ENCODE results near the gene DPP10.

The DPP10 gene

GRCh38 chr2:114699423-114699944 lies 257.0 kb downstream of the DPP10 start:
- no peak overlapping the region for H3K4me2 ChIP-seq (ENCODE audit: low read length)
- H3K36me3 ChIP-seq (ENCODE audit: control insufficient read depth in 1 of 2, insufficient read depth in 2 of 2, low read length in 2 of 2) = no peaks in the 10 kb centered on the region
- H3K9ac ChIP-seq (ENCODE audit: low read length) = no peak overlapping the region
- no peak overlapping the region for H2AK5ac ChIP-seq (ENCODE audit: low read length)
- no peak overlapping the region for H3K23ac ChIP-seq (ENCODE audit: low read length)
- H2AFZ ChIP-seq (ENCODE audit: insufficient read depth, low read length, poor library complexity) = no peak overlapping the region
- WGBS (ENCODE audit: extremely low coverage, insufficient coverage, insufficient read length) = no CpG with 5 or more reads among the region's 2 CpGs
- no peak overlapping the region for H3K14ac ChIP-seq (ENCODE audit: low read length)
- H3K4me1 ChIP-seq (ENCODE audit: control insufficient read depth in 1 of 2, insufficient read depth in 2 of 2, low read length in 2 of 2) = no peaks in the 10 kb centered on the region
- no peaks in the 10 kb centered on the region for H3K27me3 ChIP-seq (ENCODE audit: insufficient read depth, low read length)
- H3K4ac ChIP-seq (ENCODE audit: low read depth, low read length) = no peak overlapping the region
- H3K18ac ChIP-seq (ENCODE audit: low read length) = no peak overlapping the region
- H4K8ac ChIP-seq (ENCODE audit: low read depth, low read length) = no peak overlapping the region
- no peak overlapping the region for H4K91ac ChIP-seq (ENCODE audit: low read depth, low read length)
- DNase-seq = no peak
- H3K79me2 ChIP-seq (ENCODE audit: control insufficient read depth, insufficient read depth, low read length, poor library complexity) = no peaks in the 10 kb centered on the region
- H4K12ac ChIP-seq (ENCODE audit: low read depth, low read length) = no peak overlapping the region
- H2BK12ac ChIP-seq (ENCODE audit: low read length) = no peak overlapping the region
- no peak overlapping the region for H3K27ac ChIP-seq (ENCODE audit: low read depth, low read length)
- no peaks in the 10 kb centered on the region for H3K79me1 ChIP-seq (ENCODE audit: low read length)
- H2BK120ac ChIP-seq (ENCODE audit: insufficient read depth, low read length, poor library complexity) = no peak overlapping the region
- H3K4me3 ChIP-seq (ENCODE audit: low read depth, low read length) = no peak overlapping the region
- no peak overlapping the region for H2BK5ac ChIP-seq (ENCODE audit: low read depth, low read length, poor library complexity)
- H3K9me3 ChIP-seq (ENCODE audit: insufficient read depth, low read depth, low read length) = no peaks in the 10 kb centered on the region

DNA sequence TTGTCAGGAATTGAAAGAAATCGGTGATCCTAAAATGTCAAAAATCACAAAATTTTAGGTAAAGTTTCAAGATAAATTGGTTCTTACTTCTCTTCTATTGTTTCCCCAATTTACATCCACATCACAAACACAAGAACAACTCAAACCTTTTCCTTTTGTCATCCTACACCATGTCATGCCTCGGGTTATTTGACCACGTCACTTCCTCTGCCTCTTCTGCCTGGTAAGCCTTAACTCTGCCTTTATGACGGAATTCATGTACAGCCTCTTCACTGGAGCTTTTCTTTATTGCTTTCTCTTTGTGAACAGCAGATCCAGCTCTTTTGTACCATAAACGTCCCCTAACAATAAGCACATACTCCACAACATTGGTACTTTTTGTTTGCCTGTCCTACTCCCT lies 258.0 kb downstream of the DPP10 start:
- Histone ChIP-seq H3K4me2 (ENCODE audit: low read length) (no peak overlapping the region), H3K9me3 (ENCODE audit: insufficient read depth, low read depth, low read length) (no peaks in the 10 kb centered on the region), H3K36me3 (ENCODE audit: control insufficient read depth in 1 of 2, insufficient read depth in 2 of 2, low read length in 2 of 2) (no peaks in the 10 kb centered on the region), H4K8ac (ENCODE audit: low read depth, low read length) (no peak overlapping the region), H2AFZ (ENCODE audit: insufficient read depth, low read length, poor library complexity) (no peak overlapping the region), H2BK12ac (ENCODE audit: low read length) (no peak overlapping the region), H2BK5ac (ENCODE audit: low read depth, low read length, poor library complexity) (no peak overlapping the region), H3K4me3 (ENCODE audit: low read depth, low read length) (no peak overlapping the region), H3K79me1 (ENCODE audit: low read length) (no peaks in the 10 kb centered on the region), H4K91ac (ENCODE audit: low read depth, low read length) (no peak overlapping the region), H3K9ac (ENCODE audit: low read length) (no peak overlapping the region), H4K12ac (ENCODE audit: low read depth, low read length) (no peak overlapping the region), H2AK5ac (ENCODE audit: low read length) (no peak overlapping the region), H3K27ac (ENCODE audit: low read depth, low read length) (no peak overlapping the region), H3K18ac (ENCODE audit: low read length) (no peak overlapping the region), H3K4ac (ENCODE audit: low read depth, low read length) (no peak overlapping the region), H3K27me3 (ENCODE audit: insufficient read depth, low read length) (no peaks in the 10 kb centered on the region), H3K23ac (ENCODE audit: low read length) (no peak overlapping the region), H3K79me2 (ENCODE audit: control insufficient read depth, insufficient read depth, low read length, poor library complexity) (no peaks in the 10 kb centered on the region), H3K14ac (ENCODE audit: low read length) (no peak overlapping the region), H2BK120ac (ENCODE audit: insufficient read depth, low read length, poor library complexity) (no peak overlapping the region), H3K4me1 (ENCODE audit: control insufficient read depth in 1 of 2, insufficient read depth in 2 of 2, low read length in 2 of 2) (no peaks in the 10 kb centered on the region)
- DNase-seq = no peak
- no CpG with 5 or more reads among the region's 5 CpGs for WGBS (ENCODE audit: extremely low coverage, insufficient coverage, insufficient read length)

DNA sequence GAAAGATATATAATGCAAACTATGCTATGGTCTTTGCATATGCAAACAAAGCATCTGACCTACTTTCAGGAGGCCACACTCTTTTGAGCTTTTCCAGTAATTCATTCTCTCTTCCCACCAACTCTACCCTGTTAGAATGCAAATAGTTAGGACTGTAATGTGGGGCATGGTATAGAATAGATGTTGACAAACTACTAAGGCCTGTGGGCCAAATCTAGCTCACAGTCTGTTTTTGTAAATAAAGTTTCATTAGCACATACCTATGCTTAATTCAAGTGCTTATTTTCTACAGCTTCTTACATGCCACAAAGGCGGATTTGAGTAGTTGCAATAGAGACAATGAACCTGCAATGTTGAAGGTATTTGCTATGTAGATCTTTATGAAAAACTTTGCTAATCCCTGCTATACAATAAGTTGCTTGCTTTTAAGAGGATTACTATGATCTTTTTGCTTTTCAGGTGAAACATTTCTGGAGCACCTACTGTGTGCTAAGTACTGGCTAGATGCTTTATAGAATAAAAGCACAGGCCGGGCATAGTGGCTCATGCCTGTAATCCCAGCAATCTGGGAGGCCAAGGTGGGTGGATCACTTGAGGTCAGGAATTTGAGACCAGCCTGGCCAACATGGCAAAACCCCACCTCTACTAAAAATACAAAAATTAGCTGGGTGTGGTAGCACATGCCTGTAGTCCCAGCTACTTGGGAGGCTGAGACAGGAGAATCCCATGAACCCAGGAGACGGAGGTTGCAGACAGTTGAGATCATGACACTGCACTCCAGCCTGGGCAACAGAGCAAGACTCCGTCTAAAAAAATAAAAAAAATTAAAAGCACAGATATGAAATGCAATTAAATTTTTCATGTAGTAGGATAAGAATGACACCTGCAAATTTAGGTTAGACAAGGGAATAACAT lies 267.8 kb downstream of the DPP10 start:
- Histone ChIP-seq H2BK12ac (ENCODE audit: low read length) (no peak overlapping the region), H3K27ac (ENCODE audit: low read depth, low read length) (no peak overlapping the region), H3K4me2 (ENCODE audit: low read length) (no peak overlapping the region), H4K91ac (ENCODE audit: low read depth, low read length) (no peak overlapping the region), H3K9me3 (ENCODE audit: insufficient read depth, low read depth, low read length) (no peaks in the 10 kb centered on the region), H2AK5ac (ENCODE audit: low read length) (no peak overlapping the region), H4K8ac (ENCODE audit: low read depth, low read length) (no peak overlapping the region), H4K12ac (ENCODE audit: low read depth, low read length) (no peak overlapping the region), H2AFZ (ENCODE audit: insufficient read depth, low read length, poor library complexity) (no peak overlapping the region), H2BK5ac (ENCODE audit: low read depth, low read length, poor library complexity) (no peak overlapping the region), H3K27me3 (ENCODE audit: insufficient read depth, low read length) (no peaks in the 10 kb centered on the region), H3K4me1 (ENCODE audit: control insufficient read depth in 1 of 2, insufficient read depth in 2 of 2, low read length in 2 of 2) (no peaks in the 10 kb centered on the region), H3K79me1 (ENCODE audit: low read length) (no peaks in the 10 kb centered on the region), H3K14ac (ENCODE audit: low read length) (no peak overlapping the region), H3K4me3 (ENCODE audit: low read depth, low read length) (no peak overlapping the region), H3K36me3 (ENCODE audit: control insufficient read depth in 1 of 2, insufficient read depth in 2 of 2, low read length in 2 of 2) (no peaks in the 10 kb centered on the region), H3K4ac (ENCODE audit: low read depth, low read length) (no peak overlapping the region), H3K23ac (ENCODE audit: low read length) (no peak overlapping the region), H2BK120ac (ENCODE audit: insufficient read depth, low read length, poor library complexity) (no peak overlapping the region), H3K79me2 (ENCODE audit: control insufficient read depth, insufficient read depth, low read length, poor library complexity) (no peaks in the 10 kb centered on the region), H3K9ac (ENCODE audit: low read length) (no peak overlapping the region), H3K18ac (ENCODE audit: low read length) (no peak overlapping the region)
- no CpG with 5 or more reads among the region's 4 CpGs for WGBS (ENCODE audit: extremely low coverage, insufficient coverage, insufficient read length)
- no peak for DNase-seq

DNA sequence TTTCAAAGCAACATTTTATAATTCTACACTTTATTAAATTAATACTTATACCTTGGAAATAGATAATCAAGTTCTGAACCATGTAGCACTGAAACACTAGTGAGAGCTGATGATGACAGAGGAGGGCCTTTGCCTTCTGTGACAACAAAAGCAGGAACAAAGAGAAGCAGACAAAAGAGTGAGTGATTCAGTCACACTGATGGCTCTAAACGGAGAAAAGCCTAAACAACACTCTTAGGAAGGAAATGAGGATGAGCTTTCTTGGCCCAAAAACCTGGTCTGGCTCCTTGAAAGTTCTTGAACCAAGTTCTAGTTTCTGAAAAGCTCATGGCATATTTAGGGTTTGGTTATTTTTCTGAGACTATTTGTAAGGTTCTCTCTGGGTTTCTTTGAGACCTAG lies 271.9 kb downstream of the DPP10 start:
- H3K27me3 ChIP-seq (ENCODE audit: insufficient read depth, low read length) = no peaks in the 10 kb centered on the region
- H3K4me1 ChIP-seq (ENCODE audit: control insufficient read depth in 1 of 2, insufficient read depth in 2 of 2, low read length in 2 of 2) = no peaks in the 10 kb centered on the region
- no peak overlapping the region for H4K91ac ChIP-seq (ENCODE audit: low read depth, low read length)
- no peak overlapping the region for H3K9ac ChIP-seq (ENCODE audit: low read length)
- H3K14ac ChIP-seq (ENCODE audit: low read length) = no peak overlapping the region
- no peaks in the 10 kb centered on the region for H3K79me2 ChIP-seq (ENCODE audit: control insufficient read depth, insufficient read depth, low read length, poor library complexity)
- H2BK120ac ChIP-seq (ENCODE audit: insufficient read depth, low read length, poor library complexity) = no peak overlapping the region
- no peak overlapping the region for H3K4me2 ChIP-seq (ENCODE audit: low read length)
- no peak overlapping the region for H3K23ac ChIP-seq (ENCODE audit: low read length)
- no peak overlapping the region for H3K4me3 ChIP-seq (ENCODE audit: low read depth, low read length)
- no peak overlapping the region for H2BK12ac ChIP-seq (ENCODE audit: low read length)
- H3K27ac ChIP-seq (ENCODE audit: low read depth, low read length) = no peak overlapping the region
- no peak overlapping the region for H4K8ac ChIP-seq (ENCODE audit: low read depth, low read length)
- H2AFZ ChIP-seq (ENCODE audit: insufficient read depth, low read length, poor library complexity) = no peak overlapping the region
- H3K4ac ChIP-seq (ENCODE audit: low read depth, low read length) = no peak overlapping the region
- DNase-seq = no peak
- no peak overlapping the region for H2BK5ac ChIP-seq (ENCODE audit: low read depth, low read length, poor library complexity)
- no peaks in the 10 kb centered on the region for H3K9me3 ChIP-seq (ENCODE audit: insufficient read depth, low read depth, low read length)
- WGBS (ENCODE audit: extremely low coverage, insufficient coverage, insufficient read length) = no CpG with 5 or more reads among the region's 1 CpG
- no peak overlapping the region for H2AK5ac ChIP-seq (ENCODE audit: low read length)
- no peaks in the 10 kb centered on the region for H3K79me1 ChIP-seq (ENCODE audit: low read length)
- H4K12ac ChIP-seq (ENCODE audit: low read depth, low read length) = no peak overlapping the region
- no peak overlapping the region for H3K18ac ChIP-seq (ENCODE audit: low read length)
- no peaks in the 10 kb centered on the region for H3K36me3 ChIP-seq (ENCODE audit: control insufficient read depth in 1 of 2, insufficient read depth in 2 of 2, low read length in 2 of 2)
